Gastroesophageal sphincter (tissue), 3 donors: ENCODE data around the gene WDFY3.

Experiments
- EP300 ChIP-seq: sonication (generic); formaldehyde crosslinking; IDR thresholded peaks from one replicate; pipeline ENCODE4 v1.6.1; 2017; ENCODE audit warnings: antibody characterized with exemption, mild to moderate bottlenecking
- POLR2AphosphoS5 ChIP-seq: sonication (generic); formaldehyde crosslinking; IDR thresholded peaks from one replicate; pipeline ENCODE4 v1.6.1; 2017; ENCODE audit warnings: antibody characterized with exemption
- TF ChIP-seq, protein P1 (sequence below), 4 experiments: fragments of 200-600 bp in 2 of 4; fragments of 450-650 bp in 2 of 4; sonication (generic) in 1 of 4; IDR thresholded peaks; one replicate each; pipeline ENCODE4 v1.5.1; 2017 to 2019; ENCODE audit warnings: antibody characterized with exemption in 4 of 4, mild to moderate bottlenecking in 2 of 4, moderate library complexity in 2 of 4

- TF ChIP-seq POLR2AphosphoS5 (no peak), EP300 (no peak)
- TF ChIP-seq, protein P1, sequence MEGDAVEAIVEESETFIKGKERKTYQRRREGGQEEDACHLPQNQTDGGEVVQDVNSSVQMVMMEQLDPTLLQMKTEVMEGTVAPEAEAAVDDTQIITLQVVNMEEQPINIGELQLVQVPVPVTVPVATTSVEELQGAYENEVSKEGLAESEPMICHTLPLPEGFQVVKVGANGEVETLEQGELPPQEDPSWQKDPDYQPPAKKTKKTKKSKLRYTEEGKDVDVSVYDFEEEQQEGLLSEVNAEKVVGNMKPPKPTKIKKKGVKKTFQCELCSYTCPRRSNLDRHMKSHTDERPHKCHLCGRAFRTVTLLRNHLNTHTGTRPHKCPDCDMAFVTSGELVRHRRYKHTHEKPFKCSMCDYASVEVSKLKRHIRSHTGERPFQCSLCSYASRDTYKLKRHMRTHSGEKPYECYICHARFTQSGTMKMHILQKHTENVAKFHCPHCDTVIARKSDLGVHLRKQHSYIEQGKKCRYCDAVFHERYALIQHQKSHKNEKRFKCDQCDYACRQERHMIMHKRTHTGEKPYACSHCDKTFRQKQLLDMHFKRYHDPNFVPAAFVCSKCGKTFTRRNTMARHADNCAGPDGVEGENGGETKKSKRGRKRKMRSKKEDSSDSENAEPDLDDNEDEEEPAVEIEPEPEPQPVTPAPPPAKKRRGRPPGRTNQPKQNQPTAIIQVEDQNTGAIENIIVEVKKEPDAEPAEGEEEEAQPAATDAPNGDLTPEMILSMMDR (IDR thresholded peaks at IDR 0.05) = no peak
Observed at GRCh38 chr4:84697615-84698201, 268.8 kb downstream of the WDFY3 start.
